ENCODE results near the gene HOXB7. TPM values are rescaled to one million over a fixed set of nuclear protein-coding genes. Genes with fewer than 3 reads are reported as not detected.
A peak's percentile ranks its signal among the peaks of the same experiment; 100 is the strongest.

HOXB7 gene
- total RNA-seq, 1 experiment from 2014 or later: not detected

- Mint-ChIP-seq H3K36me3 (ENCODE audit: insufficient read depth in 1 of 3, low read depth in 3 of 3) (no peaks in the 10 kb centered on the region; a peak in 1 of 7 replicates), H3K4me1 (peaks cover 7 to 13% of the 10 kb centered on the region in 2 experiments), H3K4me3 (peak overlapping the region; percentile 33 to 76), H3K27ac (no peak overlapping the region), H3K9me3 (peaks cover 3 to 9% of the 10 kb centered on the region in 2 experiments; a peak in 3 of 5 replicates), H3K27me3 (ENCODE audit: low read depth) (peaks cover 100% of the 10 kb centered on the region)
- no peaks in the 10 kb centered on the region for H4K20me1 ChIP-seq (ENCODE audit: control insufficient read depth, insufficient read depth, insufficient read length)
- peak overlapping the region; percentile 45 for H3K4me2 ChIP-seq (ENCODE audit: insufficient read depth, insufficient read length, low read length)
- H3T11ph ChIP-seq (ENCODE audit: low read length): no peak overlapping the region
- TF ChIP-seq CTCF (conservative IDR thresholded peaks at IDR 0.05): no peak
- no peak overlapping the region for H3K18ac ChIP-seq (ENCODE audit: insufficient read length, low read depth, low read length)
- no peak overlapping the region for H4K91ac ChIP-seq (ENCODE audit: insufficient read length, low read depth, low read length)
- no peaks in the 10 kb centered on the region for H3K79me1 ChIP-seq (ENCODE audit: insufficient read depth, low read depth, low read length, poor library complexity, severe bottlenecking)
- H3K9me3 ChIP-seq (ENCODE audit: control insufficient read depth, low read depth, low read length): no peaks in the 10 kb centered on the region
- no peak overlapping the region for H3K14ac ChIP-seq (ENCODE audit: insufficient read depth, low read length)
- H2AK5ac ChIP-seq (ENCODE audit: insufficient read length, low read length): no peak overlapping the region
- H3K23me2 ChIP-seq (ENCODE audit: insufficient read length, low read depth, low read length, poor library complexity, severe bottlenecking): peaks cover 8% of the 10 kb centered on the region
- H2BK20ac ChIP-seq (ENCODE audit: low read depth, low read length, poor library complexity, severe bottlenecking): no peak overlapping the region
- peaks cover 70% of the 10 kb centered on the region for H3K27me3 ChIP-seq (ENCODE audit: insufficient read depth, low read length)
- H3K4me1 ChIP-seq (ENCODE audit: insufficient read depth, low read length): no peaks in the 10 kb centered on the region
- H3K27ac ChIP-seq (ENCODE audit: insufficient read length, low read depth, low read length): no peak overlapping the region
- H3K56ac ChIP-seq (ENCODE audit: insufficient read length, low read depth, low read length): no peak overlapping the region
- H2BK5ac ChIP-seq (ENCODE audit: insufficient read length, low read length): no peak overlapping the region
- H2BK12ac ChIP-seq (ENCODE audit: insufficient read length, low read depth, low read length): no peak overlapping the region
- no peak overlapping the region for H2BK120ac ChIP-seq (ENCODE audit: low read depth, low read length, poor library complexity, severe bottlenecking)
- H3K79me2 ChIP-seq (ENCODE audit: insufficient read depth, low read length): no peaks in the 10 kb centered on the region
- H4K5ac ChIP-seq (ENCODE audit: insufficient read length, low read depth, low read length): no peak overlapping the region
- peak; percentile 87 for DNase-seq
- no CpG with 5 or more reads among the region's 30 CpGs for WGBS (ENCODE audit: extremely low coverage, insufficient read length, low lambda C conversion rate)
- no peak overlapping the region for H4K8ac ChIP-seq (replicated peaks; ENCODE audit: insufficient read length, low read depth, low read length)
- no peak overlapping the region for H2AFZ ChIP-seq (ENCODE audit: low read length)
- no peak overlapping the region for H3K4ac ChIP-seq (ENCODE audit: low read depth, low read length)
- no peak overlapping the region for H3K23ac ChIP-seq (ENCODE audit: insufficient read length, low read depth, low read length)
- H2BK15ac ChIP-seq (ENCODE audit: low read depth, low read length): no peak overlapping the region
- H3K9ac ChIP-seq (ENCODE audit: extremely low read depth, insufficient read length, low read length): no peak overlapping the region
These were observed 36.5 kb upstream of the HOXB7 start for GRCh38 chr17:48647103-48647962.

Measured in H9 (cell line).